ENCODE results near the gene PLPP3.

GRCh38 chr1:56453016-56453415, 126.3 kb downstream of the PLPP3 start:
- TF ChIP-seq, protein P1, sequence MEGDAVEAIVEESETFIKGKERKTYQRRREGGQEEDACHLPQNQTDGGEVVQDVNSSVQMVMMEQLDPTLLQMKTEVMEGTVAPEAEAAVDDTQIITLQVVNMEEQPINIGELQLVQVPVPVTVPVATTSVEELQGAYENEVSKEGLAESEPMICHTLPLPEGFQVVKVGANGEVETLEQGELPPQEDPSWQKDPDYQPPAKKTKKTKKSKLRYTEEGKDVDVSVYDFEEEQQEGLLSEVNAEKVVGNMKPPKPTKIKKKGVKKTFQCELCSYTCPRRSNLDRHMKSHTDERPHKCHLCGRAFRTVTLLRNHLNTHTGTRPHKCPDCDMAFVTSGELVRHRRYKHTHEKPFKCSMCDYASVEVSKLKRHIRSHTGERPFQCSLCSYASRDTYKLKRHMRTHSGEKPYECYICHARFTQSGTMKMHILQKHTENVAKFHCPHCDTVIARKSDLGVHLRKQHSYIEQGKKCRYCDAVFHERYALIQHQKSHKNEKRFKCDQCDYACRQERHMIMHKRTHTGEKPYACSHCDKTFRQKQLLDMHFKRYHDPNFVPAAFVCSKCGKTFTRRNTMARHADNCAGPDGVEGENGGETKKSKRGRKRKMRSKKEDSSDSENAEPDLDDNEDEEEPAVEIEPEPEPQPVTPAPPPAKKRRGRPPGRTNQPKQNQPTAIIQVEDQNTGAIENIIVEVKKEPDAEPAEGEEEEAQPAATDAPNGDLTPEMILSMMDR (IDR thresholded peaks at IDR 0.05) = no peak
- no peak for TF ChIP-seq ZFX (IDR thresholded peaks at IDR 0.05; ENCODE audit: borderline replicate concordance)

All from 22Rv1 (cell line).